NCI-H1105 (cell line): ENCODE data around the gene MAEA.

Source experiments
- DNase-seq: peaks from one replicate; lab custom pipeline; 2025; lab: John Stamatoyannopoulos, UW

MAEA gene

DNA sequence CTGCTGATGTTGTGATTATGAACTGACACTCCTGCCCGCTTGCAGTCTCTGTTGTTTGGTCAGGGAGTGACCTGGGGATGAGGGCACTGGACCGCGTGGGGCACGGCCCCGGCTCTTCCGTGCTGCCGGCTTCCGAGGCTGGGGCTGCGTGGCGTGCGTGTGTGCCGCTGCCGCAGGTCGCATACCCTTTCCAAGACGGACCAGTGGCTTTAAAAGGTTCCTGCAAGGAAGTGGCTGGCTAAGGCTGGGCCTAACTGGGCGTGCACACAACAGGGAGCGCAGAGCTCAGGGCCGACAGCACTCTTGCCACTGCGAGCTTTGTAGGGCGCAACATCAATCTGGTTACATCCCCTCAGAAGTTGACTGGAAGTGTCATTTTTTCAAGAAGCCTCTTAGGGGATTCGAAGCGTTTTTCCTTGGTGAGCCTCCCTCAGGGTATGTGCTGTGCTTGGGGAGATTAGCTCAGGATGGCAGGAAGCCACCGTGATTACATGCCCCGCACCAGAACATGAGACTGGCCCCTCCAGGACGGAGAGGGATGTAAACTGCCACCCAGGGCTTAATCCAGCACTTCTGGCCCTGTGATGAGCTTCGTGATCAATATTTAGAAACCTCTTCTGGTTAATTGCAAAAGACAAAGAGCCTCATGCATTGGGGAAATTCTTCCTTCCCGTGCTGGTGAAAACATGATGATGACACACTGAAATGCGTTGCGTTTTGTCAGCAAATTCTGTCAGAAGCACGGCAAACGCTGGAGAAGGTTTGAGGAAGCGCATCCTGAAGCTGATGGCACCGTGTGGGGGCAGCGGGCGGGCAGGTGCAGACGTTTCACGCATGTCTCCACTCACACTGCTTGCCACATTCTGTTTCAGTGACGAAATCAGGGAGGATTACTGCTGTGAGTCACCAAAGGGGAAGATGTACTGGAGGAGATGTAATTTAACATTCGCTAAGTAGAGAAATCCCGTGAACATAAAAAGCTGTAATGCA is 11.1 kb downstream of the MAEA start:
- DNase-seq: no peak

DNA sequence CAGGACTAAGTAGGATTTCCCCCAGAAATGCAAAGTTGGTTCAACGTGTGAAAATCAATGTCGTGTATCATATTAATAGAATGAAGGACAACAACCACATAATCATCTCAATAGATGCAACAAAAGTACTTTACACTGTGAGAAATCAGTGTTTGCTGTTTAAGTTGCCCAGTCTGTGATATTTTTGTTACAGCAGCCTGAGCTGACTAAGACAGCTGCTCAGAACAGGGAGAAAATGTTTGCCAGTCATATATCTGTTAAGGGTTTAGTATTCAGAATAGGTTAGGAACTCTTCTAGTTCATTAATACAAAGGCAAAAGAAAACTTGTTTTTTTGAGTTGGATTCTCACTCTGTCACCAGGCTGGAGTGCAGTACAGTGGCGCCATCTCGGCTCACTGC is 12.5 kb downstream of the MAEA start:
- DNase-seq: no peak

DNA sequence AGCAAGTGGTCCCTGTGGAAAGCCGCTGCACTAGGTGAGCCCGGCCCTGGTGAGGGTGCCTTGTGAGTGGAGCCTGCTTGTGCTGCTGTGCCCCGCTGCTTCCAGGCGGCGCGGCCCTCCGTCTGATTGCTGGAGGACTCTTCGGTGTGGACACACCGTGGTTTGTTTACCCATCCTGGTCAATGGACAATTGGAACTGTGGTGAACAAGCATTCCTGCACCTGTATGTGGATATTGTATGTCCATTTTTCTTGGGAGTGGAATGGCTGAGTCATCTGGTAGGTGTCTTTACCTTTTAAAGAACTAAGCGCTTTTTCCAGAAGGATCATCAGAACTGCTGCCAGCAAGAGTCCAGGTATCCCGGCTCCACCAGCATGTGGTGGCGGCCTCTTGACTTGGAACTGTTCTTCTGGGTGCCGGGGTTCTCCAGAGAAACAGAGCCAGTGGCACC is 15.6 kb downstream of the MAEA start:
- DNase-seq: no peak

DNA sequence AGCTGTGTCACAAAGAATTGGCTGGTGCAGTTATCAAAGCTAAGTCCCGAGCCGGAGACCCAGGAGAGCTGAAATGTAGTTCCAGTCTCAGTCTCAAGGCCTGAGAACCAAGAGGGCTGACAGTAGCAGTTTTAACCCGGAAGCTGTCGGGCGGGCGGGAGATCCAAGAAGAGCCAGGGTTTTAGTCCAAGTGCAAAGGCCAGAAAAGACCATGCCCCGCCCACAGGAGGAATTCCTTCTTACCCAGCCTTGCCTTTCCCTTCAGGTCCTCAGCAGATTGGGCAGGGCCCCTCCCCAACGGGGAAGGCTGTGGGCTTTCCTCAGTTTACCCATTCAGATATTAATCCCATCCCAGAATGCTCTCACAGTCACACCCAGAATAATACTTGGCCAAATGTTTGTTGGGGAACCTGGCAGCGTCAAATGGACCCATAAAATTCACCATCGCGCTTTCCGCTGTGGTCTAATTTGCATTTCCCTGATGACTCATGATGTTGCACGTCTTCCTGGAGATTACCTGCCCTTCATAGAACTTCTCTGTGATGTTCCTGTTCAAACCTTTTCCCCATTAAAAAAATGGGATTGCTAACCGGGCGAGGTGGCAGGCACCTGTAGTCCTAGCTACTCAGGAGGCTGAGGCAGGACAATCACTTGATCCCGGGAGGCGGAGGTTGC is 16.2 kb downstream of the MAEA start:
- DNase-seq: no peak

DNA sequence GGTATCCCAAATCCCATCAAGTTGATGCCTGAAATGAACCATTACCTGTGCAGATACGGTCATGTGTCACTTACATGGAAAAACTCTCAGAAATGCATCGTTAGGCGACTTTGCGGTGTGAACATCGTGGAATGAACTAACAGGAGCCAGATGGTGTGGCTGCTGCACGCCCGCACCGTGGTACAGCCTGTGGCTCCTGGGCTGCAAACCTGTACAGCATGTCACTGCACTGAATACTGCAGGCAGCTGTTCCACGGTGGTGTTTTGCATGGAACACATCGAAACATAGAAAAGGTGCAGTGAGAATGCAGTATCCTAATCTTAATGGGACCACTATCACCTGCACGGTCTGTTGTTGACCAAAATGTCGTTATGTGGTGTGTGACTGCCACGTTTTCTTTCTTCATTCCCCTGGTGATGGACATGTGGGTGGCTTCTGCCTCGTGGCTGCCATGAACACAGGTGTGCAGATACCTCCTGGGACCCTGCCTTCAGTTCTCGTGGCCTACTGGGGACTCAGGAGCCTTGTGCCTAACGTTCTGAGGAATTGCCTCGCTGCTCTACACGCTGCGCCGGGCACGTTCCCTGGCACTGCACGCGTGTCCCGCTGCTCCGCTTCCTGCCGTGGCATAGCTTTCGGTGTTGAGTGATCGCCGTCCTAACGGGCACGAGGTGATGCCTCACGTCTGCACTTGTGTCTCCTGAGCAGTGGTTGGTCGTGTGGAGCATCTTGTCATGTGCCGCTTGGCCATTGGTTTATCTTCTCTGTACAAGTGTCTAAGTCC is 18.5 kb downstream of the MAEA start:
- no peak for DNase-seq

DNA sequence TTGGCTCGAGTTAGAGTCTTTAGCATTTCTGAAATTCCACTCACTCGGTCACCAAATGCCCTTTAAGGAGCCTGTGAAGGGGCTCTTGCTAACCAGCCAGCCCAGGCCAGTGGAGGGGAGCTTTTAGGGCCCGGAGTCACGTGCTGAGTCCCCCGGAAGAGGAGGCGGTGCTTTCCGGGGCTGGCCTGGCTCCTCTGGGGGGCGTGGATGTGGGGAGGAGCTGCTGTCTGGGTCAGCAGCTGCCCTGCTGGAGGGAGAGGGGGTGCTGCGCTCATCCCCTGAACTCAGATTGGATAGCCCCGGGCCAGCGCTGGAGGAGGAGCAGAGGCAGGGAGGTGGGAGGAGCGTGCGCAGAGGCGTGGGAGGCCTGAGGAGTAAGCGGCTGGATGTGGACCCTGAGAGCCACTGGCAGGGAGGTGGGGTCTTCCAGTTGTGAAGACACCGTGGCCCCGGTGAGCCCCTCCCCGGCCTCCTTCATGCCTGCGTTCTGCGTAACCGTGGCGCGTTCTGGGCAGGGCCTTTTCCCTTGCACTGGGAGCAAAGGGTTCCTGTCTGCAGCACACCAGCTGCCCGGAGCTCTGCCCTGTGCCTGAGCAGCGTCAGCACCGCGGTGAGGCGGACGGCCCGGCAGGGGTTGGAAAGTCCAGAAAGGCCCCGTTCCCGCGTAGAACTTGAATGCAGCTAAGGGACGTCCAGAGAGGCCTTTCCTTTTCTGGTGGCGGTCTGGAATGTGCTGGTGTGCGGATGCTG is 19.7 kb downstream of the MAEA start:
- no peak for DNase-seq

DNA sequence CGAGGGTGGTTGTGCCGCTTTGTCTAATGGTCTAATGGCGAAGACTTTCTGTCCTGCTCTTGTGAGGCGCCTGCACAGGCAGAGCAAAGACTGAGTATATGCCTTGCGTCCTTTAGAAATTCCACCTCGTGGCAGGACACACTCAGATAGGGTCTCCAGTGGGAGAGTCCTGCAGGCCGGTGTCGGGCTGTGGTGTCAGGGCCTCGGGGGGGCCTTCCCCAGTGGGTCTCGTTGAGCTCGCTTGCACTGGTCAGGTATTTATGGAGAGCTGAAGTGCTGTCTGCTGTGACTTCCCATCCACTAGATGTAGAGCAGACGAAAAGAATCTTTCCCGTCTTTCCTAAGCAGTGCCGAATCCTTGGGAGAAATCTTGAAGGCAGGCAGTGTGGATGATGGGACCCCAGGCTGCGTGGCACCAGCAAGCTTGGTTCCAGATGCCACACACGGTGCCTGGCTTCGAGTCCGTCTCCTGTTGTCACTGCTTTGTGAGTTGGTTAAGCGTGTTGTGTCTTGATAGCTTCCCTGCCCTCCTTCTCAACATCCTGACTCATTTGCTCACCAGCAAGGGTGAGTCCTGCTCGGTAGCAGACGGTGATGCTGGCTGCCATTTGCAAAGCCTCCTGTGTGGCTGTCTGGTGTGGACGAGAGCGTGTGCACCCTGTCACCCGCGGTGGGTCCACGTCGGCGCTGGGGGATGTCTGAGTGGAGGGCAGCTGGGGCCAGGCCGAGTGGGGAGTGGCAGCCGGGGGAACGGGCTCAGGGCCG is 20.5 kb downstream of the MAEA start:
- no peak for DNase-seq

DNA sequence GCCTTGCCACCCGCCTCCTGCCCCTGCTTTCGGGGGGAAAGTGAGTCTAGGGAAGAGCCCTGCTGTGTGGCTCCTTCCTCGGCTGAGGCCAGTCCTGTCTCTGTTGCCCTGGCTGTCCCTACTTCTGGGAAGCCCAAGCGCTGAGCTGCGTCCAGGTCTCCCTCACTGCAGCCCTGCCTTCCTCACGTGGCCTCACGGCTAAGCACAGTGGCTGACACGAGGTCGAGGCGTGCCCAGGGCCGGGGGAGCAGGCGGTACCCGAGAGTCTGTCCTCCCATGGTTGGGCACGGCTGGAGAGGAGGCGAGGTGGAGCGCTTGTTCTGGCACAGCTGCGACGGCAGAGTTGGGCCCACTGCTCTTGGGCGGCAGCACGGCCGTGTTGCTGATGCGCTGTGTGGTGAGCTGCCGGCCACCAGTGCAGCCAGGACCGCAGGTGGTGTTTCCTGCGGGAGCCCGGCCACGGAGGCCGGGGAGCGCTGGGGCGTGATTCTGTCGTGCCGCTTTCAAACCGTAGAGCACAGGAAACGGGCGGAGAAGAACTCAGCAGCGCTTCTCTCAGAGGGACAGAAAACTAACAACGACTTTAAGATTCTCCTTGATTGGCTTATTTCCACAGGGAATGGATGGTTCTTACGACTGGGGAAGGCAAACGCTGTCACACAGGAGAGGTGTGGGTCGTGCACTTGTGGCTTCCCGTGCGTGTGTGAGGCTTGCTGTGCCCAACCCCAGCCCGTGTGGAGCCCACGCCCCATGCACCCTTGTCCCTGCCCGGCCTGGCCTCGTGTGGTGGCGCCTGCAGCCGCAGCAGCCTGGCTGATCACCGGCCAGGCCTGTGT is 21.3 kb downstream of the MAEA start:
- DNase-seq: no peak

DNA sequence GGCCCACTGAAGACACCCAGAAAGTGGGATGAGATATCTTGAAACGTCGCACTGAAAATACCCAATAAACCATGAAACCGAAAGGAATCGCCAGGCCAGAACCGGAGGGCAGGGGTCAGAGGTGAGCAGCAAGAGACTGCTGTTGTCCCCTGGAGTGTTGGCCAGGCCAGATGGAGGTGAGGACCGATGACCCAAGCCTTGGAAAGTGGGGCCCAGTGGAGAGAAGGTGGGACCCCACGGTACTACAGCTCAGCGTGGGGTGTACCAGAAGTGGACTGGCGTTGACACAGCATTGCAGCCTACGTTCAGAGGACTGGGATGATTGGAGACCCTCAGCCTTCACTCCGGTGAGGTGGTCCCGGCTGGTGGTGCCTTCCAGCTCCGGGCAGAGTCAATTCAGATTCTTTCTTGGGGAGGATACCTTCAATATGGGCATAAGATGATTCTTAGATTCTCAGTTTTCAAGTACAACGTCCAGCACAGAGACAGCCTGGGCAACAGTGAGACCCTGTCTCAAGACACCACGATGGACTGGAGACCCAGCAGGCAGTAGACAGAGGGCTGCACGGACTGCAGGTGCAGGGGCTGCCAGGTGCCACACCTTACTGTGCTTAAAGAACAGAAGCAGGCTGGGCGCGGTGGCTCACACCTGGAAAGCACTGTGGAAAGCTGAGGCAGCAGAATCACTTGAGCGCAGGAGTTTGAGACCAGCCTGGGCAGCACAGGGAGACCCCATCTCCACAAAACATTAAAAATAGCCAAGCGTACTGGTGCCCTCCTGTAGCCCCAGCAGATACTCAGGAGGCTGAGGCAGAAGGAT is 23.3 kb downstream of the MAEA start:
- no peak for DNase-seq

DNA sequence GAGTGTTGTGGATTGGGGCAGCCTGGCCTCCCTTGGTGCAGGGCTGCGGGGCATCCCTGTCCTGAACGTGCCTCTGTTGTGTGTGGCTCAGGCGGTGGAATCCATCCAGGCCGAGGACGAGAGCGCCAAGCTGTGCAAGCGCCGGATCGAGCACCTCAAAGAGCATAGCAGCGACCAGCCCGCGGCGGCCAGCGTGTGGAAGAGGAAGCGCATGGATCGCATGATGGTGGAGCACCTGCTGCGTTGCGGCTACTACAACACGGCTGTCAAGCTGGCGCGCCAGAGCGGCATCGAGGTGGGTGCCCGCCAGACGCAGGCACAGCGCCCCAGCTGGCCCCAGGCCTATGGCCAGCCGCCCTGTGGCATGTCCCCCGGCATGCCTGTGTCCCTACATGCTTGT is 25.6 kb downstream of the MAEA start:
- no peak for DNase-seq

DNA sequence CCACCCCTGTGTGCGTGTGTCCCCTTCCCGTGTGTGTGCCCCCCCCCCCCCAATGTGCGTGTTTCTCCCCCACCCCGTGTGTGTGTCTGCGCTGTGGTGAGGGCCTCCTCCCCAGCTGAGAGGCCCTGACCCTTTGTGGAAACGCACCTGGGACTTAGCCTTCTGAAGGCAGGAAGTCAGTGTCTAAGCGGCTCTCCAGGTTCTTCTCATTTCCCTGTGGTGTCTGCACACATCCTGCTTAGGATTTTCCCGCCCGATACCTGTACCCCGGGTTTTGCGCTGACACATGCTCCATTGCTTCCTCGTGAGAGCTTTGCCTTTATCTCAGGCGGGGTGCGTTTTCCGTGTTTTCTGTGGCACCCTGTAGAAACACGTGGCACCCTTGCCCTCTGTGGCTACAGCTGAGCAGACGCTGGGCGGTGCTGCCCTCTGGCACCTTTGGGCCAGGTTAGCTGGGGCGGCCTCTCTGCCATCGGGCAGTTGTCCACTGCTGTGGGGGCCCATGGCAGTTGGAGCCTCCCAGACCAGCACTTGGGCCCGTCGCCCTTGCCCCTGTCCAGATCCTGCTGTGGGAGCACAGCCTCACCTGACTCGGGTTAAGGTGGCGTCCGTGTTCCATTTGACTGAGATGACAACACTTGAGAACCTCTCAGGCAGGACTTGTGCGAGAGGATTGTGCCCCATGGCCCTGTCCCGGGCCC is 26.3 kb downstream of the MAEA start:
- DNase-seq: no peak

DNA sequence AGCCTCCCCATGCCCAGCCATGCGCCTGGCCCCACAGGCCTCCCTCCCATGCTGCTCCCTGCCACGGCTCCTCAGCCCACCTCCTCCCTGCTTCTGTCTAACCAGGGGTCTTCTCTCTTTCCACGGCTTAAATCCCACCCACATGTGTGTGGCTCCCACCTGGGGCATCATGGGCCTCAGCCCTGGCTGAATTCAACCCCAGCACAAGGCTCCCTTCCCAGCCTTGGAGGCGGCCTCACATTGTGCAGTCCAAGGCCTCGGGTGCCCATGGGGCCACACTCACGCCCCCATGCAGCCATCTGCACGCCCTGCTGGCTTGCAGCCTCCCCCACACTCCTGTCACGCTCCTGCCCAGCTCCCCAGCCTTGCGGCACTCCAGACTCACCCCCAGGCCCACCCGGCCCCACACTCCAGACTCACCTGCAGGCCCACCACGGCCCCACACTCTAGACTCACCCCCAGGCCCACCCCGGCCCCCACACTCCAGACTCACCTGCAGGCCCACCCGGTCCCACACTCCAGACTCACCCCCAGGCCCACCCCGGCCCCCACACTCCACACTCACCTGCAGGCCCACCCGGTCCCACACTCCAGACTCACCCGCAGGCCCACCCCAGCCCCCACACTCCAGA is 27.0 kb downstream of the MAEA start:
- DNase-seq: no peak

DNA sequence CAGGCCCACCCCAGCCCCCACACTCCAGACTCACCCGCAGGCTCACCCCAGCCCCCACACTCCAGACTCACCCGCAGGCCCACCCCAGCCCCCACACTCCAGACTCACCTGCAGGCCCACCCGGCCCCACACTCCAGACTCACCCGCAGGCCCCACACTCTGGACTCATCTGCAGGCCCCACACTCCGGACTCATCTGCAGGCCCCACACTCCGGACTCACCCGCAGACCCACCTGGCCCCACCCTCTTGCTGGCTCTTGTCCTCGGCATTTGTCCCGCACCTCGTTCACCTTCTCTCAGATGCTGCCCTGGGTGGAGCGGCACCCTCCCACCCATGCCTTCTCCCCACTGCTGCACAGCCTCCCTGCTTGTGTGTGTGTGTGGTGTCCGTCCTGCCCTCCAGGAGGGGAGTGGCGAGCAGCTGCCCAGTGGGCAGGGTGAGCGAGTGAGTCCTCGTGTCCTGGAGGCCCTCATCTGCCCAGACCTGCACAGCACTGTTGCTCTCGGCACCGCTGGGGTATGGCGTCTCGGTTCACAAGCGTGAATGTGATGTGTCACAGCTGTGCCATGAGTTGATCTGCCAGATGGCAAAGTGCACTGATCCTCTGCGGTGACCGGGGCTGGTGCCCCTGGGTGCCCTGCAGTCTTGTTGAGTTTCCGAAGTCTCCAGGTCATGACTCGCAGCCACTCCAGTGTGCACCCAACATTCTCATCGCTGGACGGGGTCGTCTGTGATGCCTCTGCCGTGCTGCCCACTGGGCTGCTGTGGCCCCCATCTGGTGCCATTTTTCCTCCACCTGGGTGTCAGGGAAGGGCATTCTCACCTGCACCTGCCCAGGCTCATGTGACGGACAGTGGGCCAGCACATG is 27.7 kb downstream of the MAEA start:
- DNase-seq: no peak

DNA sequence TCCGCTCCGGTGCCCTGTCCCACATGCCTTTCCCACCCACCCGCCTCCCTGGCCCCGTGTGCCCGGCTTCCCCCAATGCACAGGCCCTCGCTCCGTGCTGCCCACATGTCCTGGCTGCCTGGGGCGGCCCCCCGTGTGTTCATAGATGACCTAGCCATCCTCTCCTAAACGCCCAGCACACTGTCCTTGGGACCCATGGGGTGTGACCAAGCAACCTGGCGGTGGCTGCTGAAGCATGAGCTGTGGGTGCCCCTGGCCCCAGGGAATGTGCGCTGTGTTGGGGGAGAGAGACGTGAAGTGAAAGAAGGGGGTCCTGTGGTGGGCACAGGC is 28.3 kb downstream of the MAEA start:
- no peak for DNase-seq

DNA sequence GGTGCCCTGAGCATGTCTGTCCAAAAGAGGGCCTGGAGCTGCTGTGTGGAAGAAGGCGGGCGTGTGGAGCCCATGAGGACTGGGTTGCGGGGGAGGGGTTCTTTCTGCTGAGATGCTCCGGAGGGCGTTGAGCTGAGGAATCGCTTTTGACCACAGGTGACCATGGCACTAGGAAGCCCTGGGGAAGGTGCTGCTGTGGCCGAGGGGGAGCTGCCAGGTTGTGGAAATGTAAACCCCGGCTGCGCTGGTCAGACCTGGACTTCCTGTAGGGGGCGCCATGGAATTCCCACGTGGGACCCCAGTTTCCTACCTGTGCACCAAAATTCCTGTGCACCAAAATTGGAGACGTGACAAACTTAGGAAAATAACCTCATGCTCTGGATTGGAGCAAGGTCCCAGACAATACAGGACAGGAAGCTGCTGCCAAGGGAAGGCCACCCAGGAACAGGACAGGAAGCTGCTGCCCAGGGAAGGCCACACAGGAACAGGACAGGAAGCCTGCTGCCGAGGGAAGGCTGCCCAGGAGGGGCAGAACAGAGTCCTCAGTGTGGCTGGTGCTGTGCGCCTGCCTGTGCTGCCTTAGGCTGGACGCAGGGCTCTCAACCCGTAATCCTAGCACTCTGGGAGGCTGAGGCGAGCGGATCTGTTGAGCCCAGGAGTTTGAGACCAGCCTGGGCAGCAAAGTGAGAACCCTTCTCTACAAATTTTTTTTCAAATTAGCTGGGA is 29.0 kb downstream of the MAEA start:
- DNase-seq: no peak

DNA sequence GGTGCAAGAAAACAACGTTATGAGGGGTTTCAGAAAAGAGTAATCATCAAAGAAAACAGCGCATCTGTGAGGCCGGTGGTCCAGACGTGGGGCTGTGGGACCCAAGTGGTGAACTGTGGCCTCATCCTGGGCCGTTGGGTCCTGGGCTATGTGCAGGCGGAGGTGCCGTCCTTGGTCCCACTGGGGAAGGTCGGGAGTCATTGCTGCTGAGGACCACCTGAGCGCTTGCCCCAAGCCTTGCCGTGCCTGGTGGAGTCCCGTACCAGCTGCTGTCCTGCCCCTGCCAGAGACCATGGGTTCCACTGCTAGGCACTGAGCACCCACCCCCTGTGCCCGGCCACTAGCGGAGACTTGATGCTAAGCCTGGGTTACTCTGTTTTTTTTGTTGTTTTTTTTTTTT is 31.8 kb downstream of the MAEA start:
- DNase-seq: no peak
